ENCODE results near the gene AEN.

Gene AEN

GRCh38 chr15:88619796-88620195, 1.3 kb upstream of the AEN start:
- H3K36me3 ChIP-seq (ENCODE audit: insufficient read depth, low read length), result peaks cover 16% of the 10 kb centered on the region
- H3K9ac ChIP-seq (ENCODE audit: low read depth, low read length), result 0 out of 2 replicates have a peak overlapping the region, but pooled peaks have one; percentile 11
- H3K4me1 ChIP-seq (ENCODE audit: insufficient read depth, low read length), result peaks cover 32% of the 10 kb centered on the region
- no peaks in the 10 kb centered on the region for H3K9me3 ChIP-seq (ENCODE audit: control insufficient read depth, insufficient read depth, low read length)

GRCh38 chr15:88621789-88622604, 857 bp downstream of the AEN start:
- Histone ChIP-seq H3K9me3 (ENCODE audit: control insufficient read depth, insufficient read depth, low read length) (no peaks in the 10 kb centered on the region), H3K36me3 (ENCODE audit: insufficient read depth, low read length) (peaks cover 32% of the 10 kb centered on the region), H3K9ac (ENCODE audit: low read depth, low read length) (peak overlapping the region; percentile 99), H3K4me1 (ENCODE audit: insufficient read depth, low read length) (peaks cover 38% of the 10 kb centered on the region)

GRCh38 chr15:88622605-88622975, 1.4 kb downstream of the AEN start:
- Histone ChIP-seq H3K4me1 (ENCODE audit: insufficient read depth, low read length) (peaks cover 43% of the 10 kb centered on the region), H3K9ac (ENCODE audit: low read depth, low read length) (peak overlapping the region; percentile 99), H3K36me3 (ENCODE audit: insufficient read depth, low read length) (peaks cover 37% of the 10 kb centered on the region), H3K9me3 (ENCODE audit: control insufficient read depth, insufficient read depth, low read length) (no peaks in the 10 kb centered on the region)

GRCh38 chr15:88623061-88623460, 1.9 kb downstream of the AEN start:
- no peaks in the 10 kb centered on the region for H3K9me3 ChIP-seq (ENCODE audit: control insufficient read depth, insufficient read depth, low read length)
- peaks cover 42% of the 10 kb centered on the region for H3K36me3 ChIP-seq (ENCODE audit: insufficient read depth, low read length)
- H3K4me1 ChIP-seq (ENCODE audit: insufficient read depth, low read length), result peaks cover 48% of the 10 kb centered on the region
- peak overlapping the region; percentile 99 for H3K9ac ChIP-seq (ENCODE audit: low read depth, low read length)

- Histone ChIP-seq H3K9ac (ENCODE audit: low read depth, low read length) (peak overlapping the region; percentile 99), H3K4me1 (ENCODE audit: insufficient read depth, low read length) (peaks cover 48% of the 10 kb centered on the region), H3K9me3 (ENCODE audit: control insufficient read depth, insufficient read depth, low read length) (no peaks in the 10 kb centered on the region), H3K36me3 (ENCODE audit: insufficient read depth, low read length) (peaks cover 47% of the 10 kb centered on the region)
Measured at GRCh38 chr15:88623632-88624031, 2.5 kb downstream of the AEN start.

- H3K9me3 ChIP-seq (ENCODE audit: control insufficient read depth, insufficient read depth, low read length), result no peaks in the 10 kb centered on the region
- peak overlapping the region; percentile 99; the same call in 1 of the 2 replicates for H3K9ac ChIP-seq (ENCODE audit: low read depth, low read length)
- peaks cover 48% of the 10 kb centered on the region for H3K4me1 ChIP-seq (ENCODE audit: insufficient read depth, low read length)
- peaks cover 55% of the 10 kb centered on the region for H3K36me3 ChIP-seq (ENCODE audit: insufficient read depth, low read length)
Measured at GRCh38 chr15:88624156-88624970, 3.2 kb downstream of the AEN start.

GRCh38 chr15:88624971-88625490, 3.9 kb downstream of the AEN start:
- Histone ChIP-seq H3K9ac (ENCODE audit: low read depth, low read length) (no peak overlapping the region), H3K4me1 (ENCODE audit: insufficient read depth, low read length) (peaks cover 45% of the 10 kb centered on the region), H3K9me3 (ENCODE audit: control insufficient read depth, insufficient read depth, low read length) (no peaks in the 10 kb centered on the region), H3K36me3 (ENCODE audit: insufficient read depth, low read length) (peaks cover 60% of the 10 kb centered on the region)

GRCh38 chr15:88625943-88626741, 5.0 kb downstream of the AEN start:
- H3K36me3 ChIP-seq (ENCODE audit: insufficient read depth, low read length), result peaks cover 71% of the 10 kb centered on the region
- H3K9me3 ChIP-seq (ENCODE audit: control insufficient read depth, insufficient read depth, low read length), result no peaks in the 10 kb centered on the region
- peaks cover 44% of the 10 kb centered on the region for H3K4me1 ChIP-seq (ENCODE audit: insufficient read depth, low read length)
- H3K9ac ChIP-seq (ENCODE audit: low read depth, low read length), result no peak overlapping the region

GRCh38 chr15:88627463-88627862, 6.3 kb downstream of the AEN start:
- H3K9ac ChIP-seq (ENCODE audit: low read depth, low read length), result no peak overlapping the region

GRCh38 chr15:88628018-88628654, 7.0 kb downstream of the AEN start:
- H3K9me3 ChIP-seq (ENCODE audit: control insufficient read depth, insufficient read depth, low read length), result no peaks in the 10 kb centered on the region
- H3K36me3 ChIP-seq (ENCODE audit: insufficient read depth, low read length), result peaks cover 66% of the 10 kb centered on the region
- H3K9ac ChIP-seq (ENCODE audit: low read depth, low read length), result no peak overlapping the region
- H3K4me1 ChIP-seq (ENCODE audit: insufficient read depth, low read length), result peaks cover 42% of the 10 kb centered on the region

More at GRCh38 chr15:88627463-88627862, 6.3 kb downstream of the AEN start:
- peaks cover 69% of the 10 kb centered on the region for H3K36me3 ChIP-seq (ENCODE audit: insufficient read depth, low read length)
- H3K4me1 ChIP-seq (ENCODE audit: insufficient read depth, low read length), result peaks cover 44% of the 10 kb centered on the region
- no peaks in the 10 kb centered on the region for H3K9me3 ChIP-seq (ENCODE audit: control insufficient read depth, insufficient read depth, low read length)

GRCh38 chr15:88629071-88629470, 7.9 kb downstream of the AEN start:
- Histone ChIP-seq H3K4me1 (ENCODE audit: insufficient read depth, low read length) (peaks cover 33% of the 10 kb centered on the region), H3K9ac (ENCODE audit: low read depth, low read length) (no peak overlapping the region), H3K36me3 (ENCODE audit: insufficient read depth, low read length) (peaks cover 60% of the 10 kb centered on the region), H3K9me3 (ENCODE audit: control insufficient read depth, insufficient read depth, low read length) (no peaks in the 10 kb centered on the region)

GRCh38 chr15:88630141-88630721, 9.1 kb downstream of the AEN start:
- H3K4me1 ChIP-seq (ENCODE audit: insufficient read depth, low read length), result peaks cover 24% of the 10 kb centered on the region
- no peaks in the 10 kb centered on the region for H3K9me3 ChIP-seq (ENCODE audit: control insufficient read depth, insufficient read depth, low read length)
- no peak overlapping the region for H3K9ac ChIP-seq (ENCODE audit: low read depth, low read length)
- peaks cover 57% of the 10 kb centered on the region for H3K36me3 ChIP-seq (ENCODE audit: insufficient read depth, low read length)

GRCh38 chr15:88630798-88631463, 9.8 kb downstream of the AEN start:
- H3K36me3 ChIP-seq (ENCODE audit: insufficient read depth, low read length), result peaks cover 53% of the 10 kb centered on the region
- no peaks in the 10 kb centered on the region for H3K9me3 ChIP-seq (ENCODE audit: control insufficient read depth, insufficient read depth, low read length)
- no peak overlapping the region for H3K9ac ChIP-seq (ENCODE audit: low read depth, low read length)
- H3K4me1 ChIP-seq (ENCODE audit: insufficient read depth, low read length), result peaks cover 25% of the 10 kb centered on the region

All from ES-I3 (cell line).